HCT116 (cell line): ENCODE data around the gene NAA80.

Experiments
- CBX3 ChIP-seq: IDR thresholded peaks from 2 replicates; pipeline ENCODE4 v1.6.1; 2012; ENCODE audit warnings: low read depth
- EGR1 ChIP-seq: IDR thresholded peaks from 2 replicates; pipeline ENCODE4 v1.6.1; 2012; ENCODE audit warnings: low read depth
- EZH2 ChIP-seq: fragments of 200-600 bp; sonication (generic); IDR thresholded peaks from 2 replicates; pipeline ENCODE4 v1.6.1; 2017; ENCODE audit warnings: antibody characterized with exemption, mixed run types
- POLR2A ChIP-seq: IDR thresholded peaks from 2 replicates; pipeline ENCODE4 v1.7.0; 2011; ENCODE audit warnings: borderline replicate concordance; ENCODE audit not compliant: insufficient read depth, insufficient read length; ENCODE audit errors: extremely low read depth
- POLR2AphosphoS5 ChIP-seq: IDR thresholded peaks from 2 replicates; pipeline ENCODE4 v1.6.1; 2011; ENCODE audit warnings: mild to moderate bottlenecking, low read depth, low read length, moderate library complexity
- RAD21 ChIP-seq: IDR thresholded peaks from 2 replicates; pipeline ENCODE4 v1.6.1; 2012; ENCODE audit warnings: low read depth, mild to moderate bottlenecking
- YY1 ChIP-seq: IDR thresholded peaks from 2 replicates; pipeline ENCODE4 v1.6.1; 2011; ENCODE audit warnings: low read length, low read depth, moderate library complexity, mild to moderate bottlenecking; ENCODE audit not compliant: insufficient replicate concordance; ENCODE audit errors: extremely low read depth
- TF ChIP-seq, protein P1 (sequence below), 3 experiments: fragments of 200-600 bp in 1 of 3; sonication (generic) in 1 of 3; IDR thresholded peaks in 2 of 3; conservative IDR thresholded peaks in 1 of 3; 2 replicates each; pipeline ENCODE4 v1.5.1; 2012 to 2017; ENCODE audit warnings: low read depth in 2 of 3, low read length in 2 of 3, antibody characterized with exemption in 1 of 3, borderline replicate concordance in 1 of 3, control low read depth in 1 of 3, mild to moderate bottlenecking in 1 of 3, mixed read lengths in 1 of 3, mixed run types in 1 of 3, moderate library complexity in 1 of 3; ENCODE audit not compliant: insufficient read depth in 1 of 3
- TF ChIP-seq, protein P2 (sequence below): IDR thresholded peaks from 2 replicates; pipeline ENCODE4 v1.6.1; 2012
- TF ChIP-seq, protein P3 (sequence below): IDR thresholded peaks from 2 replicates; pipeline ENCODE4 v1.6.1; 2012
- TF ChIP-seq, protein P4 (sequence below): IDR thresholded peaks from 2 replicates; pipeline ENCODE4 v1.6.1; 2012; ENCODE audit warnings: low read depth

DNA sequence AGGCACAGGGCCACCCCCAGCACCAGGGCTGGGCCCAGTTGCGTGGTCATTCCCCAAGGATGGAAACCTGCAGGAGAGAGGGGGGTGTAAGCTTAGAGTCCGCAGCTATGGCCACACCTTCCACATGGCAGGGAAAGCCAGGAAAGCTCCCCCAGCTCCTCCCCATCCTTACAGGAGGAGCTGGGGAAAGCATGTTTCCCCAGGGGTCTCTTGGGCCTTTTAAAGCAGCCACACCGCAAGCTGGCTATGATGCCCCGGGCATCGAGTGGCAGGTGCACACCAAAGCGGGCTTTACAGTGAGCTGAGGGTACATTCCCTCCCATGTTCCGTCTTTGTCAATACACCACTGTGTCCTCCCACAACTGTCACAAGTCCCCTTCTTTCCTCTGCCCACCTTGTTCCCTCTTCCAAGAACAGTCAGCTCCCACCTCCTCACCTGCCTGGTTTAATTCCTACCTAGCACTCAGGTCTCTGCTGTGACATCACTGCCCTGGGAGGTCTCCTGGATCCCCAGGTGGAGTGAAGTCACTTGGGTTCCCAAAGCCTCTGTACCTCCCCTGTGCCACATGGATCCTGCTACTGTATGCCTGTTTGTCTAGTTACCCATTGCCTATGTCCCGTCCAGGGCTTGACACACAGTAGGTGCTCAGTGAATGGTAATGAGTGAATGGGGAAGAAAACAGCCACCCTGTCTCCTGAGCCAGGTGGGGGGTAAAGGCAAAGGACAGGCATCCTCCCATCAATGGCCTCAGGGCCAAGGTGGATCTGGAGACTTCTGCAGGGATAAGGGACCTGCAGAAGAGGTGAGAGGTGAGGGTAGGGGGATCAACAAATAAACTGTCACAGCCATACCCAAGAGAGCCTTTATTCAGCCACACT lies 3.4 kb downstream of the NAA80 start:
- TF ChIP-seq, protein P1, sequence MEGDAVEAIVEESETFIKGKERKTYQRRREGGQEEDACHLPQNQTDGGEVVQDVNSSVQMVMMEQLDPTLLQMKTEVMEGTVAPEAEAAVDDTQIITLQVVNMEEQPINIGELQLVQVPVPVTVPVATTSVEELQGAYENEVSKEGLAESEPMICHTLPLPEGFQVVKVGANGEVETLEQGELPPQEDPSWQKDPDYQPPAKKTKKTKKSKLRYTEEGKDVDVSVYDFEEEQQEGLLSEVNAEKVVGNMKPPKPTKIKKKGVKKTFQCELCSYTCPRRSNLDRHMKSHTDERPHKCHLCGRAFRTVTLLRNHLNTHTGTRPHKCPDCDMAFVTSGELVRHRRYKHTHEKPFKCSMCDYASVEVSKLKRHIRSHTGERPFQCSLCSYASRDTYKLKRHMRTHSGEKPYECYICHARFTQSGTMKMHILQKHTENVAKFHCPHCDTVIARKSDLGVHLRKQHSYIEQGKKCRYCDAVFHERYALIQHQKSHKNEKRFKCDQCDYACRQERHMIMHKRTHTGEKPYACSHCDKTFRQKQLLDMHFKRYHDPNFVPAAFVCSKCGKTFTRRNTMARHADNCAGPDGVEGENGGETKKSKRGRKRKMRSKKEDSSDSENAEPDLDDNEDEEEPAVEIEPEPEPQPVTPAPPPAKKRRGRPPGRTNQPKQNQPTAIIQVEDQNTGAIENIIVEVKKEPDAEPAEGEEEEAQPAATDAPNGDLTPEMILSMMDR (IDR thresholded peaks at IDR 0.05 in 2 of 3, conservative IDR thresholded peaks at IDR 0.05 in 1 of 3; ENCODE audit: borderline replicate concordance in 1 of 3, insufficient read depth in 1 of 3, low read depth in 2 of 3, low read length in 2 of 3) = no peak
- TF ChIP-seq, protein P2, sequence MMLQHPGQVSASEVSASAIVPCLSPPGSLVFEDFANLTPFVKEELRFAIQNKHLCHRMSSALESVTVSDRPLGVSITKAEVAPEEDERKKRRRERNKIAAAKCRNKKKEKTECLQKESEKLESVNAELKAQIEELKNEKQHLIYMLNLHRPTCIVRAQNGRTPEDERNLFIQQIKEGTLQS = no peak
- TF ChIP-seq, protein P3, sequence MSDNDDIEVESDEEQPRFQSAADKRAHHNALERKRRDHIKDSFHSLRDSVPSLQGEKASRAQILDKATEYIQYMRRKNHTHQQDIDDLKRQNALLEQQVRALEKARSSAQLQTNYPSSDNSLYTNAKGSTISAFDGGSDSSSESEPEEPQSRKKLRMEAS = no peak
- TF ChIP-seq EGR1 (no peak), CBX3 (no peak), POLR2AphosphoS5 (no peak), EZH2 (no peak), RAD21 (no peak), POLR2A (no peak), YY1 (no peak)
- TF ChIP-seq, protein P4, sequence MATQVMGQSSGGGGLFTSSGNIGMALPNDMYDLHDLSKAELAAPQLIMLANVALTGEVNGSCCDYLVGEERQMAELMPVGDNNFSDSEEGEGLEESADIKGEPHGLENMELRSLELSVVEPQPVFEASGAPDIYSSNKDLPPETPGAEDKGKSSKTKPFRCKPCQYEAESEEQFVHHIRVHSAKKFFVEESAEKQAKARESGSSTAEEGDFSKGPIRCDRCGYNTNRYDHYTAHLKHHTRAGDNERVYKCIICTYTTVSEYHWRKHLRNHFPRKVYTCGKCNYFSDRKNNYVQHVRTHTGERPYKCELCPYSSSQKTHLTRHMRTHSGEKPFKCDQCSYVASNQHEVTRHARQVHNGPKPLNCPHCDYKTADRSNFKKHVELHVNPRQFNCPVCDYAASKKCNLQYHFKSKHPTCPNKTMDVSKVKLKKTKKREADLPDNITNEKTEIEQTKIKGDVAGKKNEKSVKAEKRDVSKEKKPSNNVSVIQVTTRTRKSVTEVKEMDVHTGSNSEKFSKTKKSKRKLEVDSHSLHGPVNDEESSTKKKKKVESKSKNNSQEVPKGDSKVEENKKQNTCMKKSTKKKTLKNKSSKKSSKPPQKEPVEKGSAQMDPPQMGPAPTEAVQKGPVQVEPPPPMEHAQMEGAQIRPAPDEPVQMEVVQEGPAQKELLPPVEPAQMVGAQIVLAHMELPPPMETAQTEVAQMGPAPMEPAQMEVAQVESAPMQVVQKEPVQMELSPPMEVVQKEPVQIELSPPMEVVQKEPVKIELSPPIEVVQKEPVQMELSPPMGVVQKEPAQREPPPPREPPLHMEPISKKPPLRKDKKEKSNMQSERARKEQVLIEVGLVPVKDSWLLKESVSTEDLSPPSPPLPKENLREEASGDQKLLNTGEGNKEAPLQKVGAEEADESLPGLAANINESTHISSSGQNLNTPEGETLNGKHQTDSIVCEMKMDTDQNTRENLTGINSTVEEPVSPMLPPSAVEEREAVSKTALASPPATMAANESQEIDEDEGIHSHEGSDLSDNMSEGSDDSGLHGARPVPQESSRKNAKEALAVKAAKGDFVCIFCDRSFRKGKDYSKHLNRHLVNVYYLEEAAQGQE = no peak
